NB4 (cell line): Measurements from ENCODE around the gene TOPORS.

Experiments
- DNase-seq: peaks from one replicate; pipeline ENCODE4 v3.0.0; 2010; ENCODE audit warnings: low read depth
- H3K4me3 ChIP-seq: one replicate; pipeline ENCODE4 v1.5.1; 2011; ENCODE audit warnings: mild to moderate bottlenecking, low read depth, low read length, moderate library complexity
- MAX ChIP-seq: IDR thresholded peaks from 2 replicates; pipeline ENCODE4 v1.6.1; 2011; ENCODE audit warnings: low read depth, low read length
- MYC ChIP-seq: IDR thresholded peaks from 2 replicates; pipeline ENCODE4 v1.6.1; 2011; ENCODE audit warnings: low read depth, low read length
- POLR2A ChIP-seq: IDR thresholded peaks from 2 replicates; pipeline ENCODE4 v1.6.1; 2011; ENCODE audit warnings: mild to moderate bottlenecking; ENCODE audit not compliant: insufficient read length; ENCODE audit errors: extremely low read depth
- TF ChIP-seq, protein P1 (sequence below): IDR thresholded peaks from one replicate; pipeline ENCODE4 v1.5.1; 2012; ENCODE audit warnings: low read depth, low read length

TOPORS gene

DNA sequence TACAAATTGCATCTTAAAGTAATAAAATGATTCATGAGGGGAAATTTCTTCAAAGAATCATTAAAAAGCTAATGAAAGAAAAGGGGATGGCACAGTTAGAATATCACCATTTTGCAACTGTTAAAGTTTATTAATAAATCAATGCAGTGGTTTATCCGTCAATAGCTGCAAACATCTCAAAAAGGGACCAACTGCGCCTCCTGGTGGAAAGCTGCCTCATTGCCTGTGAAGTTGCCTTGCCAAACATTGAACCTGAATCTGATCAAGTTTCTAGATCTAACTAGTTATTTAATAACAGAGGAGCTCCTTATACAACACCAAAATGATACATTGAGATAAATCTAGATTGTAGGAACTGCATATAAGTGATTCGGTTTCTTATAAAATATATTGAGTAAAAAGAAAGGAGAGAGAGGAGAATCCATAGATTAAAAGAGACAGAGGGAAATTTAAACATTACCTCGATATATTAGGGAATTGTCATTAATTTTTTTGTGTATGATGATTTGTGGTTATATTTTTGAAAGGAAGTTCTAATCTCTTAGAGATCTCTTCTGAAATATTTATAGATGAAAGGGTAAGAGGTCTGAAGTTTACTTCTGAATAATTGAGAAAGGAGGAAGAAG lies 27.4 kb upstream of the TOPORS start:
- no peak for TF ChIP-seq MAX
- TF ChIP-seq, protein P1, sequence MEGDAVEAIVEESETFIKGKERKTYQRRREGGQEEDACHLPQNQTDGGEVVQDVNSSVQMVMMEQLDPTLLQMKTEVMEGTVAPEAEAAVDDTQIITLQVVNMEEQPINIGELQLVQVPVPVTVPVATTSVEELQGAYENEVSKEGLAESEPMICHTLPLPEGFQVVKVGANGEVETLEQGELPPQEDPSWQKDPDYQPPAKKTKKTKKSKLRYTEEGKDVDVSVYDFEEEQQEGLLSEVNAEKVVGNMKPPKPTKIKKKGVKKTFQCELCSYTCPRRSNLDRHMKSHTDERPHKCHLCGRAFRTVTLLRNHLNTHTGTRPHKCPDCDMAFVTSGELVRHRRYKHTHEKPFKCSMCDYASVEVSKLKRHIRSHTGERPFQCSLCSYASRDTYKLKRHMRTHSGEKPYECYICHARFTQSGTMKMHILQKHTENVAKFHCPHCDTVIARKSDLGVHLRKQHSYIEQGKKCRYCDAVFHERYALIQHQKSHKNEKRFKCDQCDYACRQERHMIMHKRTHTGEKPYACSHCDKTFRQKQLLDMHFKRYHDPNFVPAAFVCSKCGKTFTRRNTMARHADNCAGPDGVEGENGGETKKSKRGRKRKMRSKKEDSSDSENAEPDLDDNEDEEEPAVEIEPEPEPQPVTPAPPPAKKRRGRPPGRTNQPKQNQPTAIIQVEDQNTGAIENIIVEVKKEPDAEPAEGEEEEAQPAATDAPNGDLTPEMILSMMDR = peak; percentile 100
- no peak for TF ChIP-seq POLR2A
- TF ChIP-seq MYC = peak; percentile 24; the same call in 1 of the 2 replicates

DNA sequence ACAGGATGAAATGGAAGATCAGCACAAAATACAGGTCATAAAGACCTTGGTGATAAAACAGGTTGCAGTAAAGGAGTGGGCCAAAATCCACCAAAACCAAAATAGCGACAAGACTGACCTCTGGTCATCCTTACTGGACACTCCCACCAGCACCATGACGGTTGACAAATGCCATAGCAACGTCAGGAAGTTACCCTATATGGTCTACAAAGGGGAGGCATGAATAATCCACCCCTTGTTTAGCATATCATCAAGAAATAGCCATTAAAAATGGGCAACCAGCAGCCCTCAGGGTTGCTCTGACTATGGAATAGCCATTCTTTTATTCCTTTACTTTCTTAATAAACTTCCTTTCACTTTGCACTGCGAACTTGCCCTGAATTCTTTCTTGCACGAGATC lies 26.6 kb upstream of the TOPORS start:
- TF ChIP-seq MAX (no peak), MYC (no peak), POLR2A (no peak)
- TF ChIP-seq, protein P1 = no peak
- H3K4me3 ChIP-seq = no peak overlapping the region
- no peak for DNase-seq

More for the DNA sequence above, 27.4 kb upstream of the TOPORS start:
- no peak overlapping the region for H3K4me3 ChIP-seq
- peak; percentile 79 for DNase-seq

- no peak for DNase-seq
- TF ChIP-seq POLR2A = no peak
- no peak for TF ChIP-seq MAX
- TF ChIP-seq, protein P1 = no peak
- no peak for TF ChIP-seq MYC
Observed at GRCh38 chr9:32577316-32577715, 24.9 kb upstream of the TOPORS start.

GRCh38 chr9:32574858-32575257 lies 22.5 kb upstream of the TOPORS start:
- DNase-seq = no peak
- TF ChIP-seq, protein P1 = peak; percentile 3
- no peak for TF ChIP-seq MYC
- H3K4me3 ChIP-seq = no peak overlapping the region

More at GRCh38 chr9:32577316-32577715, 24.9 kb upstream of the TOPORS start:
- no peak overlapping the region for H3K4me3 ChIP-seq

- no peak for DNase-seq
- peak overlapping the region; percentile 85 for H3K4me3 ChIP-seq
- TF ChIP-seq POLR2A = no peak
Observed at GRCh38 chr9:32573821-32574220, 21.4 kb upstream of the TOPORS start.

- peak; percentile 92 for TF ChIP-seq MYC
- peak; percentile 83 for TF ChIP-seq MAX
- peak; percentile 98 for TF ChIP-seq POLR2A
- TF ChIP-seq, protein P1 = no peak
- DNase-seq = peak; percentile 100
- peak within 1 kb of the TSS; percentile 85 for H3K4me3 ChIP-seq
Observed at GRCh38 chr9:32572900-32573523, 20.6 kb upstream of the TOPORS start, which contains the start of gene NDUFB6. Gene NDUFB6 (minus strand): TSS chr9:32573159. CDS start chr9:32573060, 99 bp downstream.
